Activated CD8-positive, alpha-beta memory T cell treated with anti-CD3 and anti-CD28 coated beads for 24 hours (primary cell): ENCODE measurements around the gene TIGD4.

ENCODE experiments used
- DNase-seq: peaks from one replicate; pipeline ENCODE4 v3.0.0-alpha.2; 2020

TIGD4 gene

GRCh38 chr4:152779513-152780266 is at the start of gene TIGD4, which contains the start of gene ARFIP1:
Gene TIGD4, minus strand, starts transcription at chr4:152779730. Its CDS starts 8,726 bp downstream, at chr4:152771004.
Gene ARFIP1, plus strand, starts transcription at chr4:152779954. Its CDS starts 49,680 bp downstream, at chr4:152829634.
- DNase-seq: peak; percentile 95

- DNase-seq: no peak
These were observed 48.6 kb upstream of the TIGD4 start for GRCh38 chr4:152828122-152828521.

GRCh38 chr4:152825336-152825735 is 45.8 kb upstream of the TIGD4 start:
- DNase-seq: no peak

- DNase-seq: no peak
These were observed 45.0 kb upstream of the TIGD4 start for GRCh38 chr4:152824561-152824960.

- no peak for DNase-seq
These were observed 42.8 kb upstream of the TIGD4 start for GRCh38 chr4:152822323-152822722.

- no peak for DNase-seq
These were observed 40.5 kb upstream of the TIGD4 start for GRCh38 chr4:152820073-152820472.

- no peak for DNase-seq
These were observed 39.6 kb upstream of the TIGD4 start for GRCh38 chr4:152819026-152819645.

GRCh38 chr4:152817331-152817730 is 37.8 kb upstream of the TIGD4 start:
- no peak for DNase-seq

- no peak for DNase-seq
These were observed 35.5 kb upstream of the TIGD4 start for GRCh38 chr4:152815078-152815477.

GRCh38 chr4:152810715-152811287 is 31.3 kb upstream of the TIGD4 start:
- no peak for DNase-seq

- no peak for DNase-seq
These were observed 29.1 kb upstream of the TIGD4 start for GRCh38 chr4:152808670-152809069.

GRCh38 chr4:152807294-152807829 is 27.8 kb upstream of the TIGD4 start:
- DNase-seq: no peak

GRCh38 chr4:152806501-152807125 is 27.1 kb upstream of the TIGD4 start:
- DNase-seq: no peak

GRCh38 chr4:152805818-152806217 is 26.3 kb upstream of the TIGD4 start:
- no peak for DNase-seq

GRCh38 chr4:152805071-152805650 is 25.6 kb upstream of the TIGD4 start:
- no peak for DNase-seq

GRCh38 chr4:152803541-152803940 is 24.0 kb upstream of the TIGD4 start:
- no peak for DNase-seq

GRCh38 chr4:152795891-152796290 is 16.4 kb upstream of the TIGD4 start:
- DNase-seq: no peak

GRCh38 chr4:152786627-152787026 is 7.1 kb upstream of the TIGD4 start:
- no peak for DNase-seq

GRCh38 chr4:152785639-152786615 is 6.4 kb upstream of the TIGD4 start:
- DNase-seq: no peak

GRCh38 chr4:152784490-152785350 is 5.2 kb upstream of the TIGD4 start:
- DNase-seq: no peak
